SK-N-SH (cell line): ENCODE data around the gene EED. TPM values are rescaled to one million over a fixed set of nuclear protein-coding genes. Genes with fewer than 3 reads are reported as not detected.
A peak's percentile ranks its signal among the peaks of the same experiment; 100 is the strongest.

Experiments used
- CTCF ChIA-PET: fragments of 300-600, 350-600 bp; formaldehyde crosslinking; extraction: SDS; loops from one replicate; lab custom pipeline; 2021; lab: Yijun Ruan, JAX
- POLR2A ChIA-PET: fragments of 350-600 bp; sonication (Branson Sonifier 250); formaldehyde crosslinking; extraction: SDS; loops from one replicate; lab custom pipeline; 2020; ENCODE audit warnings: antibody characterized with exemption, inconsistent platforms; lab: Yijun Ruan, JAX
- DNase-seq: peaks from one replicate; pipeline ENCODE4 v3.0.0; 2012
- H2AFZ ChIP-seq: fragments of 200-600 bp; sonication (generic); 2 replicates; pipeline ENCODE4 v1.8.1; 2016; ENCODE audit warnings: antibody characterized with exemption, mild to moderate bottlenecking, low read depth
- H3F3A ChIP-seq: fragments of 200-600 bp; sonication (generic); replicated peaks from 2 replicates; pipeline ENCODE3; 2016; ENCODE audit warnings: antibody characterized with exemption, mild to moderate bottlenecking; ENCODE audit not compliant: insufficient read depth
- H3K27ac ChIP-seq, 2 experiments: fragments of 200-500 bp in 1 of 2; fragments of 200-600 bp in 1 of 2; sonication (Bioruptor generic) in 1 of 2; sonication (generic), shearing (Covaris generic) in 1 of 2; 2 replicates each; pipeline versions ENCODE4 v1.5.1 to v1.6.1; 2014 to 2016; ENCODE audit warnings: low read depth in 2 of 2, inconsistent platforms in 1 of 2, low read length in 1 of 2, mild to moderate bottlenecking in 1 of 2, mixed read lengths in 1 of 2
- H3K27me3 ChIP-seq: fragments of 200-600 bp; sonication (generic), shearing (Covaris generic); 2 replicates; pipeline ENCODE4 v1.6.1; 2016; ENCODE audit warnings: mixed run types; ENCODE audit not compliant: insufficient read depth
- H3K36me3 ChIP-seq, 2 experiments: fragments of 200-500 bp in 1 of 2; fragments of 200-600 bp in 1 of 2; sonication (Bioruptor generic) in 1 of 2; sonication (generic) in 1 of 2; replicated peaks in 1 of 2; 2 replicates each; pipeline versions ENCODE3 to v1.5.1; 2014 to 2016; ENCODE audit warnings: low read length in 1 of 2, mild to moderate bottlenecking in 1 of 2; ENCODE audit not compliant: insufficient read depth in 2 of 2, control insufficient read depth in 1 of 2
- H3K4me1 ChIP-seq, 2 experiments: fragments of 200-500 bp in 1 of 2; fragments of 200-600 bp in 1 of 2; sonication (Bioruptor generic) in 1 of 2; sonication (generic), shearing (Covaris generic) in 1 of 2; 2 replicates each; pipeline versions ENCODE4 v1.5.1 to v1.6.1; 2014 to 2016; ENCODE audit warnings: low read depth in 1 of 2, low read length in 1 of 2, mixed run types in 1 of 2; ENCODE audit not compliant: insufficient read depth in 2 of 2, control insufficient read depth in 1 of 2
- H3K4me2 ChIP-seq: fragments of 200-600 bp; sonication (generic), shearing (Covaris generic); 2 replicates; pipeline ENCODE4 v1.6.1; 2017; ENCODE audit warnings: mixed run types
- H3K4me3 ChIP-seq, 2 experiments: fragments of 200-500 bp in 1 of 2; fragments of 200-600 bp in 1 of 2; sonication (Bioruptor generic) in 1 of 2; sonication (generic), shearing (Covaris generic) in 1 of 2; 2 replicates each; pipeline versions ENCODE4 v1.5.1 to v1.8.1; 2014 to 2016; ENCODE audit warnings: low read depth in 2 of 2, inconsistent platforms in 1 of 2, low read length in 1 of 2, mild to moderate bottlenecking in 1 of 2, mixed read lengths in 1 of 2, moderate library complexity in 1 of 2
- H3K79me2 ChIP-seq: fragments of 200-600 bp; sonication (generic); 2 replicates; pipeline ENCODE4 v1.8.1; 2017; ENCODE audit warnings: mild to moderate bottlenecking; ENCODE audit not compliant: insufficient read depth
- H3K9ac ChIP-seq: fragments of 200-600 bp; sonication (generic); 2 replicates; pipeline ENCODE4 v1.6.1; 2017; ENCODE audit warnings: mixed run types
- H3K9me2 ChIP-seq: fragments of 200-600 bp; sonication (generic); 2 replicates; pipeline ENCODE4 v1.6.1; 2017; ENCODE audit warnings: mixed run types
- H3K9me3 ChIP-seq: fragments of 200-600 bp; sonication (generic); 2 replicates; pipeline ENCODE4 v1.6.1; 2017; ENCODE audit warnings: mixed run types, mild to moderate bottlenecking, moderate library complexity
- H4K20me1 ChIP-seq: fragments of 200-600 bp; sonication (generic); 2 replicates; pipeline ENCODE4 v1.6.1; 2017; ENCODE audit warnings: mild to moderate bottlenecking, mixed run types; ENCODE audit not compliant: insufficient read depth
- EP300 ChIP-seq, 2 experiments: IDR thresholded peaks; 2 replicates each; pipeline versions ENCODE4 v1.4.0 to v1.6.1; 2012; ENCODE audit warnings: borderline replicate concordance in 1 of 2, low read depth in 1 of 2, low read length in 1 of 2
- FOXJ3 ChIP-seq: sonication (generic); formaldehyde crosslinking; IDR thresholded peaks from 2 replicates; pipeline ENCODE4 v1.5.1; 2020; ENCODE audit warnings: mild to moderate bottlenecking, missing genetic modification reagents
- FOXM1 ChIP-seq: IDR thresholded peaks from 2 replicates; pipeline ENCODE4 v1.4.0; 2012; ENCODE audit warnings: low read depth, mild to moderate bottlenecking
- GABPA ChIP-seq: IDR thresholded peaks from 2 replicates; pipeline ENCODE4 v1.4.0; 2012; ENCODE audit warnings: low read depth, mild to moderate bottlenecking
- GATA2 ChIP-seq: sonication (generic); formaldehyde crosslinking; IDR thresholded peaks from 2 replicates; pipeline ENCODE4 v1.5.0; 2020; ENCODE audit warnings: mild to moderate bottlenecking, missing genetic modification reagents
- MXI1 ChIP-seq: IDR thresholded peaks from 2 replicates; pipeline ENCODE4 v1.6.1; 2012; ENCODE audit warnings: mild to moderate bottlenecking, low read depth, low read length, improper control_type of control experiment
- POLR2AphosphoS5 ChIP-seq: IDR thresholded peaks from 2 replicates; pipeline ENCODE4 v1.6.1; 2012; ENCODE audit warnings: low read depth, low read length
- RAD21 ChIP-seq: IDR thresholded peaks from 2 replicates; pipeline ENCODE4 v1.6.1; 2012; ENCODE audit warnings: mild to moderate bottlenecking, low read length
- RFX5 ChIP-seq: IDR thresholded peaks from 2 replicates; pipeline ENCODE4 v1.6.1; 2012; ENCODE audit warnings: mild to moderate bottlenecking, improper control_type of control experiment, low read length
- RXRA ChIP-seq: IDR thresholded peaks from 2 replicates; pipeline ENCODE4 v1.4.0; 2012; ENCODE audit warnings: low read depth, mild to moderate bottlenecking, borderline replicate concordance
- TCF12 ChIP-seq: IDR thresholded peaks from 2 replicates; pipeline ENCODE4 v1.4.0; 2012
- WGBS: methylation state at CpG from one replicate; pipeline ENCODE4 v1.1.6; 2017; ENCODE audit warnings: low lambda C conversion rate; 5-methylcytosine and 5-hydroxymethylcytosine counted together
- polyA plus RNA-seq, 3 experiments: library from polyadenylated mRNA; depleted of rRNA; stranded (reverse); fragments of >200 nt; gene quantifications; 2 replicates each; pipeline ENCODE4 v1.2.3, GENCODE V29; 2012
- TF ChIP-seq, protein P1 (sequence below): IDR thresholded peaks from 2 replicates; pipeline ENCODE4 v1.4.0; 2012; ENCODE audit warnings: low read depth, borderline replicate concordance
- TF ChIP-seq, protein P2 (sequence below): IDR thresholded peaks from 2 replicates; pipeline ENCODE4; 2012
- TF ChIP-seq, protein P3 (sequence below): IDR thresholded peaks from 2 replicates; pipeline ENCODE4 v1.4.0; 2012; ENCODE audit warnings: low read depth, borderline replicate concordance
- TF ChIP-seq, protein P4 (sequence below): IDR thresholded peaks from 2 replicates; pipeline ENCODE4 v1.4.0; 2012; ENCODE audit warnings: low read depth

Gene EED
- polyA plus RNA-seq, 1 of the 3 experiments (the other 2 are of a cell fraction) = 12.8 TPM

DNA sequence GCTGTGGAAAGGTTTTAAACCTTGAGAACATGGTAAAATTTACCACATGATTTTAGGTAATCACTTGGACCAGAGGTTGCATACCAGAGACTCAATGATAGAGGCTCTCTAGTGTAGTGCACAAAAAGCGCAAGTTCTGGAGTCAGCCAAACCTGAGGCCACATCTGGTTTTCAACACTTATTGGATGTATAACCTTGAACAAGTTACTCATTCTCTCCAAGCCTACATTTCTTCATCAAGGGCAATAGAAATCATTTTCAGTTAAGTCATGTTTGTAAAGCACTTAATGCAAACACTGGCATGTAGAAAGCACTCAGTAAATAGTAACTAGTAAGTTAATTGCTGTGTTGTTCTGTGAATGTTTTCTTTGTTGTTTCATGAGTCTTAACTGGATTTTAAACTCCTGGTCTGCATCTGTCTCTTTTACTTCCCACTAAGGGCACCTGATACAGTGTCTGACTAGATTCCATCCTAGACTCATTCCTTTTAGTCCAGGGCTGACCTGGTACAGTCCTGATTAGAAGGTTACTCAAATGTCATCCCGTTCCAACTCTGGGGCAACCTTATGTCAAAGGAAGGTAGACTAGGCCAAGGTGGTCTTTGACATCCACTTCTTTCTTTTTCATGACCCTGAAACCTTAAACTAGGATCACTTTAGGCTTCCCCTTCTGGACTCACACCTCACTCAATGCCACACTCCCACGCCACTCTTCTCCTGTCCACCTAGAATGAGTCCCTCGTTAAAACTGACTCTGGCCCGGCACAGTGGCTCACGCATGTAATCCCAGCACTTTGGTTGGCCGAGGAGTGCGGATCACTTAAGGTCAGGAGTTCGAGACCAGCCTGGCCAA, 34.5 kb upstream of the EED start:
- Histone ChIP-seq H3K9me3 (no peaks in the 10 kb centered on the region), H3K4me2 (no peak overlapping the region), H3K9ac (no peak overlapping the region), H3K36me3 (no peaks in the 10 kb centered on the region), H3K4me1 (no peaks in the 10 kb centered on the region), H3K79me2 (no peaks in the 10 kb centered on the region), H3K27me3 (no peaks in the 10 kb centered on the region), H4K20me1 (no peaks in the 10 kb centered on the region), H3F3A (no peaks in the 10 kb centered on the region), H3K27ac (no peak overlapping the region), H3K9me2 (no peaks in the 10 kb centered on the region), H3K4me3 (no peak overlapping the region), H2AFZ (no peak overlapping the region)
- DNase-seq = no peak
- CTCF ChIA-PET = interaction anchor here (1.3 to 1.5 kb wide), 2 partner anchors 16 to 169 kb away, joined by 3 to 9 read pairs; no protein-coding TSS in a partner anchor
- TF ChIP-seq POLR2AphosphoS5 (no peak), RXRA (no peak), GABPA (no peak), RFX5 (no peak), RAD21 (no peak), FOXJ3 (CRISPR knock-in tag) (no peak), FOXM1 (no peak), GATA2 (no peak)
- TF ChIP-seq, protein P1, sequence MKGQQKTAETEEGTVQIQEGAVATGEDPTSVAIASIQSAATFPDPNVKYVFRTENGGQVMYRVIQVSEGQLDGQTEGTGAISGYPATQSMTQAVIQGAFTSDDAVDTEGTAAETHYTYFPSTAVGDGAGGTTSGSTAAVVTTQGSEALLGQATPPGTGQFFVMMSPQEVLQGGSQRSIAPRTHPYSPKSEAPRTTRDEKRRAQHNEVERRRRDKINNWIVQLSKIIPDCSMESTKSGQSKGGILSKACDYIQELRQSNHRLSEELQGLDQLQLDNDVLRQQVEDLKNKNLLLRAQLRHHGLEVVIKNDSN = no peak
- TF ChIP-seq, protein P2, sequence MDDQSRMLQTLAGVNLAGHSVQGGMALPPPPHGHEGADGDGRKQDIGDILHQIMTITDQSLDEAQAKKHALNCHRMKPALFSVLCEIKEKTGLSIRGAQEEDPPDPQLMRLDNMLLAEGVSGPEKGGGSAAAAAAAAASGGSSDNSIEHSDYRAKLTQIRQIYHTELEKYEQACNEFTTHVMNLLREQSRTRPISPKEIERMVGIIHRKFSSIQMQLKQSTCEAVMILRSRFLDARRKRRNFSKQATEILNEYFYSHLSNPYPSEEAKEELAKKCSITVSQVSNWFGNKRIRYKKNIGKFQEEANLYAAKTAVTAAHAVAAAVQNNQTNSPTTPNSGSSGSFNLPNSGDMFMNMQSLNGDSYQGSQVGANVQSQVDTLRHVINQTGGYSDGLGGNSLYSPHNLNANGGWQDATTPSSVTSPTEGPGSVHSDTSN = no peak
- POLR2A ChIA-PET = no interaction called here
- 92% methylated on average over 9 of the region's 9 CpGs for WGBS

DNA sequence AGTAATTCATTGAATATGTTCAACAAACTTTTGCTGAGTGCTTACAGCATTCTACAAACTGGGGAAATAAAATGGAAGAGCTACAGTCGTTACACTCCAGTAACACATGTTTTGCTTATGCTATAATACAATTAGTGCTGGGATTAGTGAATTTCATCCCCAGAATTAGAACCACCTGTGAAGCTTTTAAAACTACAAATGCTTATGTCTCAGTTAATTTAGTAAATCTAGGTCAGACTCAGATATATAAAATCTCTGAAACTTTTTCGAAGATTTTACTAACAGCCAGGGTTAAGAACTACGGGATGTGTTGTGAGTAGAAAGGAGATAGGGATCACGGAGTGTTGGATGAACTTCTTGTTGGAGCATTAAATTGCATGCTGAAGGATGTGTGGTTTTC, 33.7 kb upstream of the EED start:
- Histone ChIP-seq H3K9me3 (no peaks in the 10 kb centered on the region), H3F3A (no peaks in the 10 kb centered on the region), H3K79me2 (no peaks in the 10 kb centered on the region), H3K27me3 (no peaks in the 10 kb centered on the region), H3K4me2 (no peak overlapping the region), H3K4me1 (no peaks in the 10 kb centered on the region), H3K9ac (no peak overlapping the region), H3K36me3 (no peaks in the 10 kb centered on the region), H2AFZ (no peak overlapping the region), H3K4me3 (no peak overlapping the region), H4K20me1 (no peaks in the 10 kb centered on the region), H3K9me2 (no peaks in the 10 kb centered on the region)
- no peak for DNase-seq
- CTCF ChIA-PET = interaction anchor here (0.6 to 1.5 kb wide), 4 partner anchors 14 to 169 kb away, joined by 3 to 9 read pairs (median 3); no protein-coding TSS in a partner anchor
- WGBS = 46% methylated on average over 4 of the region's 4 CpGs
- TF ChIP-seq, protein P3, sequence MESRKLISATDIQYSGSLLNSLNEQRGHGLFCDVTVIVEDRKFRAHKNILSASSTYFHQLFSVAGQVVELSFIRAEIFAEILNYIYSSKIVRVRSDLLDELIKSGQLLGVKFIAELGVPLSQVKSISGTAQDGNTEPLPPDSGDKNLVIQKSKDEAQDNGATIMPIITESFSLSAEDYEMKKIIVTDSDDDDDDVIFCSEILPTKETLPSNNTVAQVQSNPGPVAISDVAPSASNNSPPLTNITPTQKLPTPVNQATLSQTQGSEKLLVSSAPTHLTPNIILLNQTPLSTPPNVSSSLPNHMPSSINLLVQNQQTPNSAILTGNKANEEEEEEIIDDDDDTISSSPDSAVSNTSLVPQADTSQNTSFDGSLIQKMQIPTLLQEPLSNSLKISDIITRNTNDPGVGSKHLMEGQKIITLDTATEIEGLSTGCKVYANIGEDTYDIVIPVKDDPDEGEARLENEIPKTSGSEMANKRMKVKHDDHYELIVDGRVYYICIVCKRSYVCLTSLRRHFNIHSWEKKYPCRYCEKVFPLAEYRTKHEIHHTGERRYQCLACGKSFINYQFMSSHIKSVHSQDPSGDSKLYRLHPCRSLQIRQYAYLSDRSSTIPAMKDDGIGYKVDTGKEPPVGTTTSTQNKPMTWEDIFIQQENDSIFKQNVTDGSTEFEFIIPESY = no peak
- TF ChIP-seq, protein P2 = no peak
- peak; percentile 16; the same call in 1 of the 2 replicates for TF ChIP-seq TCF12
- TF ChIP-seq MXI1 = 0 out of 2 replicates have a peak, but pooled peaks have one; percentile 31
- peak in 1 of 2 experiments; percentile 15; a peak in 1 of 4 replicates for TF ChIP-seq EP300 (IDR thresholded peaks at IDR 0.05; ENCODE audit: borderline replicate concordance in 1 of 2, low read depth in 1 of 2, low read length in 1 of 2)
- TF ChIP-seq, protein P4, sequence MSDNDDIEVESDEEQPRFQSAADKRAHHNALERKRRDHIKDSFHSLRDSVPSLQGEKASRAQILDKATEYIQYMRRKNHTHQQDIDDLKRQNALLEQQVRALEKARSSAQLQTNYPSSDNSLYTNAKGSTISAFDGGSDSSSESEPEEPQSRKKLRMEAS = no peak
- TF ChIP-seq, all 33 proteins: peak for 3
- POLR2A ChIA-PET = no interaction called here
- 0 out of 4 replicates have a peak overlapping the region, but pooled peaks of 1 of the 2 experiments have one; percentile 7 for H3K27ac ChIP-seq
